GM23338 (cell line): ENCODE results near the gene MRPL44.

ENCODE experiments used
- CTCF ChIP-seq, 2 experiments: fragments of 200-600 bp in 1 of 2; sonication (generic) in 1 of 2; conservative IDR thresholded peaks; 2 replicates each; pipeline versions ENCODE4 v1.5.1 to v1.6.1; 2016 to 2017; ENCODE audit warnings: antibody characterized with exemption in 2 of 2, low read depth in 2 of 2, mild to moderate bottlenecking in 2 of 2, moderate library complexity in 1 of 2
- ETS1 ChIP-seq: IDR thresholded peaks from 2 replicates; pipeline ENCODE4 v1.6.1; 2016; ENCODE audit warnings: antibody characterized with exemption
- EZH2 ChIP-seq: fragments of 200-600 bp; sonication (generic); IDR thresholded peaks from one replicate; pipeline ENCODE4 v1.8.0; 2017; ENCODE audit warnings: antibody characterized with exemption, mild to moderate bottlenecking, low read depth; ENCODE audit not compliant: unreplicated experiment
- EZH2phosphoT487 ChIP-seq: fragments of 200-600 bp; sonication (generic); IDR thresholded peaks from one replicate; pipeline ENCODE4 v1.8.1; 2018; ENCODE audit warnings: antibody characterized with exemption; ENCODE audit not compliant: unreplicated experiment
- JUNB ChIP-seq: IDR thresholded peaks from one replicate; pipeline ENCODE4 v1.6.1; 2016; ENCODE audit warnings: antibody characterized with exemption; ENCODE audit not compliant: unreplicated experiment
- POLR2AphosphoS5 ChIP-seq: IDR thresholded peaks from 2 replicates; pipeline ENCODE4 v1.6.1; 2016; ENCODE audit warnings: antibody characterized with exemption, low read depth

- no peak for TF ChIP-seq POLR2AphosphoS5
- TF ChIP-seq CTCF (conservative IDR thresholded peaks at IDR 0.05; ENCODE audit: low read depth in 2 of 2), result no peak
- TF ChIP-seq EZH2, result no peak
- TF ChIP-seq EZH2phosphoT487, result no peak
- no peak for TF ChIP-seq JUNB
- TF ChIP-seq ETS1, result no peak
These were observed 41.7 kb downstream of the MRPL44 start for GRCh38 chr2:223998948-223999347.
